ENCODE results near the gene CANT1. TPM values are rescaled to one million over a fixed set of nuclear protein-coding genes. Genes with fewer than 3 reads are reported as not detected.
"Not testable (repeated sequence)": the region's sequence is repeated elsewhere in the genome, so short reads cannot be mapped to it uniquely, and the experiment has no call there.

The CANT1 gene
- total RNA-seq, 1 donor from 2014 or later, result 36.1 TPM

GRCh38 chr17:78977681-78977943 lies 32.0 kb downstream of the CANT1 start:
- no peak for DNase-seq

GRCh38 chr17:78976907-78977680 lies 32.5 kb downstream of the CANT1 start:
- no peak for DNase-seq

GRCh38 chr17:78974635-78975591 lies 34.7 kb downstream of the CANT1 start:
- DNase-seq, result peak; percentile 89

GRCh38 chr17:78973792-78974520 lies 35.6 kb downstream of the CANT1 start:
- no peak for DNase-seq

GRCh38 chr17:78973196-78973595 lies 36.4 kb downstream of the CANT1 start:
- DNase-seq, result no peak

GRCh38 chr17:78972507-78973105 lies 37.0 kb downstream of the CANT1 start:
- no peak for DNase-seq

GRCh38 chr17:78971756-78972506 lies 37.6 kb downstream of the CANT1 start:
- DNase-seq, result no peak

GRCh38 chr17:78970834-78971755 lies 38.5 kb downstream of the CANT1 start:
- peak; percentile 92 for DNase-seq

- no peak for DNase-seq
These were observed 39.7 kb downstream of the CANT1 start for GRCh38 chr17:78969865-78970264.

- no peak for DNase-seq
These were observed 41.7 kb downstream of the CANT1 start for GRCh38 chr17:78967782-78968362.

- no peak for DNase-seq
These were observed 42.5 kb downstream of the CANT1 start for GRCh38 chr17:78966910-78967600.

- no peak for DNase-seq
These were observed 43.3 kb downstream of the CANT1 start for GRCh38 chr17:78966123-78966813.

- DNase-seq, result peak; percentile 41
These were observed 44.1 kb downstream of the CANT1 start for GRCh38 chr17:78965491-78965924.

GRCh38 chr17:78963378-78963777 lies 46.2 kb downstream of the CANT1 start:
- no peak for DNase-seq

- DNase-seq, result not testable (repeated sequence)
These were observed 46.6 kb downstream of the CANT1 start for GRCh38 chr17:78962984-78963348.

- no peak for DNase-seq
These were observed 47.1 kb downstream of the CANT1 start for GRCh38 chr17:78962345-78962983.

- DNase-seq, result no peak
These were observed 48.0 kb downstream of the CANT1 start for GRCh38 chr17:78961571-78961970.

- DNase-seq, result peak; percentile 63
These were observed 48.6 kb downstream of the CANT1 start for GRCh38 chr17:78960928-78961327.
